ENCODE data around the gene KCNH2. TPM values are rescaled to one million over a fixed set of nuclear protein-coding genes. Genes with fewer than 3 reads are reported as not detected.

KCNH2 gene
- total RNA-seq, 1 experiment from 2014 or later = 1.8 TPM

- POLR2A ChIA-PET = no interaction called here
- CTCF ChIA-PET = interaction anchor here (0.6 kb wide), 1 partner anchor 43 kb away, joined by 3 read pairs; no protein-coding TSS in a partner anchor
- H3K36me3 ChIP-seq (ENCODE audit: control insufficient read depth, insufficient read depth, low read length) = no peaks in the 10 kb centered on the region
- intact Hi-C loops (cut with micrococcal nuclease; ENCODE audit: unreplicated experiment) = loop anchor here (2.0 kb wide), 1 partner anchor 97 kb away; no protein-coding TSS in a partner anchor
- H3K27me3 ChIP-seq (ENCODE audit: control insufficient read depth, insufficient read depth, low read length) = no peaks in the 10 kb centered on the region
- no TSS peak for BruUV-seq (replicated peaks)
- DNase-seq (ENCODE audit: low read depth, low spot score) = no peak
- peak overlapping the region in 1 of 2 experiments; percentile 7; a peak in 1 of 4 replicates for H3K4me3 ChIP-seq (ENCODE audit: low read depth in 2 of 2, low read length in 2 of 2)
- H3K27ac ChIP-seq (ENCODE audit: low read length) = no peak overlapping the region
- no peaks in the 10 kb centered on the region for H3K9me3 ChIP-seq (ENCODE audit: control insufficient read depth, insufficient read depth, low read depth, low read length)
- in situ Hi-C loops (cut with HindIII; ENCODE audit: low pct_unique_long_range_greater_than_20kb, low sequenced_read_pairs) = no loop called here
- TF ChIP-seq POLR2AphosphoS5 (IDR thresholded peaks at IDR 0.05; ENCODE audit: low read depth, low read length) = no peak
- TF ChIP-seq CTCF (IDR thresholded peaks at IDR 0.05) = no peak
- no peak for TF ChIP-seq SIN3A (IDR thresholded peaks at IDR 0.05; ENCODE audit: borderline replicate concordance, insufficient read depth, low read depth, low read length)
- TF ChIP-seq REST (IDR thresholded peaks at IDR 0.05; ENCODE audit: insufficient read depth in 1 of 2, low read depth in 2 of 2, low read length in 1 of 2) = no peak
- no peak for TF ChIP-seq TCF7L2 (IDR thresholded peaks at IDR 0.05; ENCODE audit: low read depth, low read length)
- no peak for ATAC-seq
- H3K4me1 ChIP-seq (ENCODE audit: control insufficient read depth, insufficient read depth, low read length) = peaks cover 29% of the 10 kb centered on the region
Measured at GRCh38 chr7:151013733-151014497, 35.8 kb upstream of the KCNH2 start.

- CTCF ChIA-PET = no interaction called here
- no peak overlapping the region for H3K27ac ChIP-seq (ENCODE audit: low read length)
Measured at GRCh38 chr7:151013356-151013732, 35.2 kb upstream of the KCNH2 start.

More at GRCh38 chr7:151013356-151013732, 35.2 kb upstream of the KCNH2 start:
- Histone ChIP-seq H3K4me3 (ENCODE audit: low read depth in 2 of 2, low read length in 2 of 2) (no peak overlapping the region), H3K27me3 (ENCODE audit: control insufficient read depth, insufficient read depth, low read length) (no peaks in the 10 kb centered on the region), H3K9me3 (ENCODE audit: control insufficient read depth, insufficient read depth, low read depth, low read length) (no peaks in the 10 kb centered on the region), H3K36me3 (ENCODE audit: control insufficient read depth, insufficient read depth, low read length) (no peaks in the 10 kb centered on the region), H3K4me1 (ENCODE audit: control insufficient read depth, insufficient read depth, low read length) (peaks cover 32% of the 10 kb centered on the region)
- in situ Hi-C loops (cut with HindIII; ENCODE audit: low pct_unique_long_range_greater_than_20kb, low sequenced_read_pairs) = no loop called here
- BruUV-seq (replicated peaks) = no TSS peak
- intact Hi-C loops (cut with micrococcal nuclease; ENCODE audit: unreplicated experiment) = loop anchor here (2.0 kb wide), 1 partner anchor 97 kb away; no protein-coding TSS in a partner anchor
- DNase-seq (ENCODE audit: low read depth, low spot score) (no peak), ATAC-seq (no peak)
- POLR2A ChIA-PET = no interaction called here
- TF ChIP-seq REST (IDR thresholded peaks at IDR 0.05; ENCODE audit: insufficient read depth in 1 of 2, low read depth in 2 of 2, low read length in 1 of 2) (no peak), POLR2AphosphoS5 (IDR thresholded peaks at IDR 0.05; ENCODE audit: low read depth, low read length) (no peak), TCF7L2 (IDR thresholded peaks at IDR 0.05; ENCODE audit: low read depth, low read length) (no peak), SIN3A (IDR thresholded peaks at IDR 0.05; ENCODE audit: borderline replicate concordance, insufficient read depth, low read depth, low read length) (no peak), CTCF (IDR thresholded peaks at IDR 0.05) (no peak)
